Measurements from ENCODE around the gene MTHFR. TPM values are rescaled to one million over a fixed set of nuclear protein-coding genes. Genes with fewer than 3 reads are reported as not detected.

MTHFR gene
- total RNA-seq, 1 experiment from 2014 or later, result 22.2 TPM

DNA sequence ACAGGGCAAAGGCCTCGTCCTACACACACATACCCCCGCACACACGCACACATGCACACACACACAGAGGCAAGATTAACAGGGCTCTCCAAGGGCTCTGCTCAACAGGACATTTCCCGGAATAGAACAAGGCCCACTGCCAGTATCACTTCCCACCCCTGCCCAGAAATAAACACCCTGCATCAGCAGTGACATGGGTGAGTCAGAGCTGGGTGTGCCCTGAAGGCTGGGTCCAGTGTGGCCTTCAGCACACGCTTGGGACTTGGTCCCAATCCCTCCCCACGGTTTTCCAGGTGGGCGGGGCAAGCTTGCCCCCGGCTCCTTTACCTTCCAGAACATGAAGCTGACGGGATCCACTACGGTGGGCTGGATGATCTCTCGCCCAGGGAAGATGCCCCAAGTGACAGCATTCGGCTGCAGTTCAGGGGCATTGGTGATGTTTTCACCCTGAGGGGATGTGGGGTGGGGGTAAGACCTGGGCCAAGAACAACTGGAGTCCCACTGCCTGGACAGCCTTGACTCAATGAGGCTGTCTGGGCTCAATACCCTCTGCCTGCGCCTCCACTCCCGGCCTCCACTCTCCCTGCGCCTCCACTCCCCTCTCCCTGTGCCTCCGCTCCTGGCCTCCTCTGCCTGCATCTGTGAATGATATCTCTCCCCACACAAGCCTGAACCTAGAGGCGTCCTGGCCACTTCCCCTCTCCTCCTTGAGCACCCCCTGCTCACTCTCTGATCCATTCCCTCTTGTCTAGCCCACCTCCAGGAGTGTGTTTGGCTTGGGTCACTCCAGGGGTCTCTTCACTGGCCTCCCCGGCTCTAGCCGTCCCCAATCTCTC is 14.7 kb downstream of the MTHFR start:
- Histone ChIP-seq H3K27me3 (ENCODE audit: insufficient read depth, low read depth) (no peaks in the 10 kb centered on the region), H3K4me1 (replicated peaks; ENCODE audit: insufficient read depth) (peaks cover 4% of the 10 kb centered on the region), H3K9me3 (ENCODE audit: insufficient read depth, low read depth) (no peaks in the 10 kb centered on the region), H3K27ac (no peak overlapping the region), H3K9me2 (ENCODE audit: insufficient read depth) (no peaks in the 10 kb centered on the region), H3F3A (ENCODE audit: insufficient read depth, low read depth) (no peaks in the 10 kb centered on the region), H3K4me2 (peak overlapping the region; percentile 16; the same call in 1 of the 2 replicates), H3K36me3 (ENCODE audit: low read depth) (no peaks in the 10 kb centered on the region), H3K79me2 (ENCODE audit: low read depth) (no peaks in the 10 kb centered on the region), H2AFZ (no peak overlapping the region), H3K4me3 (no peak overlapping the region), H4K20me1 (ENCODE audit: insufficient read depth) (no peaks in the 10 kb centered on the region)
- POLR2A ChIA-PET (ENCODE audit: unreplicated experiment), result interaction anchor here (0.6 kb wide), 2 partner anchors 13 to 31 kb away, joined by 4 read pairs; no protein-coding TSS in a partner anchor
- DNase-seq, result peak in 1 of 2 experiments; percentile 70
- BruUV-seq (replicated peaks), result no TSS peak
- CTCF ChIA-PET, result no interaction called here
- no peak for TF ChIP-seq EZH2 (IDR thresholded peaks at IDR 0.05; ENCODE audit: low read depth)
- no peak for TF ChIP-seq CTCF (conservative IDR thresholded peaks at IDR 0.05)
- intact Hi-C loops (cut with micrococcal nuclease; ENCODE audit: unreplicated experiment), result loop anchor here (1.0 kb wide), 1 partner anchor 15 kb away; the partner anchor contains the start of gene CLCN6

DNA sequence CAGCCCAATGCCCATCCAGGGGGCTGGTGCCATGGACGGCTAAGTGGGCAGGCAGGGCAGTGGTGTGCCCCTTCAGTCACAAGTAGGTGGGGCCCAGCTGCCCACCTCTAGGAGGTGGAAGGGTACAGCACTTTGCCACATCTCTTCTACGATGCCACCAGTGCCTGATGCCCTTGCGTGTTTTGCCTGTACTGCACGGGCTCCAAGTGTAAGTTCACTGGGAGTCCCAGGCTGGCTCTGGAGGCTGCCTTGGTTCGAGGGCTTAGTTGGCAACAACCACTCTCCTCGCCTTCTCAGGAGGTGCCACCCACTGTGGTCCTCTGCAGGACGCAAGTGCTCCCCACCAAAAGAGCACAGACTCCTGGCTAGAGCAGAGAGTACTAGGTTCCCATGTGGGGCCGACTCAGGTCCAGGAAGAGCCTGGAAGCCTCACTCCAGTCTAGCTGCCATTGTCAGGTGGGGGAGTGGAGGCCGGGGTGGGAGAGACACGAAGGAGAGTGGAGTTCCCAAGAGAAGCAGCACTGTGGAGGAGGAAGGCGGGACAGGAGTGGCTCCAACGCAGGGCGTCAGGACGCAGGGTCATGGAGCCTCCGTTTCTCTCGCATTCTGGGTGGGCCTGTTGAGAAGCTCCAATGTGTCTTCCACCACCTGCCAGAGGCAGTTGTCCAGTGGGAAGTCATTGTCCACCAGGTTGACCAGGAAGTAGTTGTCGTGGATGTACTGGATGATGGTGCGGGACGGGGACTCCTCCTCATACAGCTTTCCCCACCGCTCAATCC is 15.5 kb downstream of the MTHFR start:
- Histone ChIP-seq H3K4me2 (peak overlapping the region; percentile 16; the same call in 1 of the 2 replicates), H3K4me3 (no peak overlapping the region), H3K9me2 (ENCODE audit: insufficient read depth) (no peaks in the 10 kb centered on the region), H4K20me1 (ENCODE audit: insufficient read depth) (no peaks in the 10 kb centered on the region), H3K27ac (no peak overlapping the region), H3K79me2 (ENCODE audit: low read depth) (no peaks in the 10 kb centered on the region), H3K36me3 (ENCODE audit: low read depth) (no peaks in the 10 kb centered on the region), H3K4me1 (replicated peaks; ENCODE audit: insufficient read depth) (peaks cover 4% of the 10 kb centered on the region), H3F3A (ENCODE audit: insufficient read depth, low read depth) (no peaks in the 10 kb centered on the region), H2AFZ (no peak overlapping the region), H3K27me3 (ENCODE audit: insufficient read depth, low read depth) (no peaks in the 10 kb centered on the region), H3K9me3 (ENCODE audit: insufficient read depth, low read depth) (no peaks in the 10 kb centered on the region)
- TF ChIP-seq EZH2 (IDR thresholded peaks at IDR 0.05; ENCODE audit: low read depth) (no peak), CTCF (conservative IDR thresholded peaks at IDR 0.05) (no peak)
- TSS peak; percentile 86 for BruUV-seq (replicated peaks)
- intact Hi-C loops (cut with micrococcal nuclease; ENCODE audit: unreplicated experiment), result no loop called here
- ChIA-PET CTCF (no interaction called here), POLR2A (ENCODE audit: unreplicated experiment) (interaction anchor here (0.6 kb wide), 1 partner anchor 31 kb away, joined by 4 read pairs; no protein-coding TSS in a partner anchor)
- DNase-seq, result no peak

- no peak for TF ChIP-seq CTCF (conservative IDR thresholded peaks at IDR 0.05)
- no peak for TF ChIP-seq EZH2 (IDR thresholded peaks at IDR 0.05; ENCODE audit: low read depth)
- no peak overlapping the region for H2AFZ ChIP-seq
- no peaks in the 10 kb centered on the region for H3K36me3 ChIP-seq (ENCODE audit: low read depth)
- CTCF ChIA-PET, result no interaction called here
- no peaks in the 10 kb centered on the region for H3K9me2 ChIP-seq (ENCODE audit: insufficient read depth)
- H3F3A ChIP-seq (ENCODE audit: insufficient read depth, low read depth), result no peaks in the 10 kb centered on the region
- no TSS peak for BruUV-seq (replicated peaks)
- H3K27me3 ChIP-seq (ENCODE audit: insufficient read depth, low read depth), result no peaks in the 10 kb centered on the region
- no peaks in the 10 kb centered on the region for H3K79me2 ChIP-seq (ENCODE audit: low read depth)
- H3K4me2 ChIP-seq, result no peak overlapping the region
- H3K27ac ChIP-seq, result no peak overlapping the region
- peaks cover 4% of the 10 kb centered on the region for H3K4me1 ChIP-seq (replicated peaks; ENCODE audit: insufficient read depth)
- DNase-seq, result no peak
- H4K20me1 ChIP-seq (ENCODE audit: insufficient read depth), result no peaks in the 10 kb centered on the region
- POLR2A ChIA-PET (ENCODE audit: unreplicated experiment), result no interaction called here
- no peak overlapping the region for H3K4me3 ChIP-seq
- intact Hi-C loops (cut with micrococcal nuclease; ENCODE audit: unreplicated experiment), result loop anchor here (5.0 kb wide), 2 partner anchors 33 to 52 kb away; partner anchors contain the start of gene AGTRAP
- H3K9me3 ChIP-seq (ENCODE audit: insufficient read depth, low read depth), result no peaks in the 10 kb centered on the region
Observed at GRCh38 chr1:11789126-11790067, 16.4 kb downstream of the MTHFR start.

All from PC-9 (cell line).